Neuronal stem cell (in vitro differentiated cells): ENCODE results near the gene MILR1.

Source experiments
- DNase-seq: peaks from one replicate; pipeline ENCODE4 v3.0.0-alpha.2; 2013; ENCODE audit warnings: low spot score
- H2AFZ ChIP-seq: one replicate; pipeline ENCODE4 v1.6.1; 2013; ENCODE audit warnings: mild to moderate bottlenecking, low read length, inconsistent platforms
- H2AK5ac ChIP-seq: 2 replicates; pipeline ENCODE4 v1.6.1; 2013; ENCODE audit warnings: low read depth, mild to moderate bottlenecking, inconsistent platforms, low read length, moderate library complexity, mixed read lengths
- H2BK120ac ChIP-seq: 2 replicates; pipeline ENCODE4 v1.6.1; 2013; ENCODE audit warnings: low read depth, mild to moderate bottlenecking, inconsistent platforms, low read length, moderate library complexity, mixed read lengths
- H2BK12ac ChIP-seq: one replicate; pipeline ENCODE4 v1.6.1; 2013; ENCODE audit warnings: low read length, inconsistent platforms
- H2BK15ac ChIP-seq: 2 replicates; pipeline ENCODE4 v1.6.1; 2013; ENCODE audit warnings: mild to moderate bottlenecking, low read length, inconsistent platforms, mixed read lengths
- H2BK5ac ChIP-seq: one replicate; pipeline ENCODE4 v1.6.1; 2013; ENCODE audit warnings: inconsistent platforms, mild to moderate bottlenecking, low read length, moderate library complexity
- H3K14ac ChIP-seq: one replicate; pipeline ENCODE4 v1.6.1; 2013; ENCODE audit warnings: low read length, inconsistent platforms
- H3K18ac ChIP-seq: 2 replicates; pipeline ENCODE4 v1.6.1; 2013; ENCODE audit warnings: low read length, inconsistent platforms
- H3K23ac ChIP-seq: 2 replicates; pipeline ENCODE4 v1.6.1; 2013; ENCODE audit warnings: low read depth, mild to moderate bottlenecking, mixed read lengths, low read length, inconsistent platforms; ENCODE audit not compliant: poor library complexity
- H3K27ac ChIP-seq: replicated peaks from 3 replicates; pipeline ENCODE4 v1.5.1; 2013; ENCODE audit warnings: low read length, inconsistent platforms
- H3K27me3 ChIP-seq, 3 experiments: 2 replicates each; pipeline ENCODE4 v1.6.1; 2013; ENCODE audit warnings: low read length in 3 of 3, mild to moderate bottlenecking in 2 of 3, inconsistent platforms in 1 of 3, low read depth in 1 of 3, mixed read lengths in 1 of 3, moderate library complexity in 1 of 3; ENCODE audit not compliant: control insufficient read depth in 3 of 3, insufficient read depth in 3 of 3
- H3K36me3 ChIP-seq, 2 donors: replicated peaks in 1 of 2; 2 replicates each; pipeline ENCODE4 v1.6.1; 2013; ENCODE audit warnings: low read length in 2 of 2; ENCODE audit not compliant: control insufficient read depth in 2 of 2, insufficient read depth in 2 of 2
- H3K4ac ChIP-seq: 2 replicates; pipeline ENCODE4 v1.6.1; 2013; ENCODE audit warnings: inconsistent platforms, mild to moderate bottlenecking, low read length, moderate library complexity
- H3K4me1 ChIP-seq, 2 donors: 1 replicate in 1 of 2; 2 replicates in 1 of 2; pipeline ENCODE4 v1.6.1; 2013; ENCODE audit warnings: low read length in 2 of 2, low read depth in 1 of 2; ENCODE audit not compliant: control insufficient read depth in 2 of 2, insufficient read depth in 1 of 2
- H3K4me2 ChIP-seq: one replicate; pipeline ENCODE4 v1.6.1; 2013; ENCODE audit warnings: mild to moderate bottlenecking, low read length, inconsistent platforms; ENCODE audit not compliant: insufficient read depth, poor library complexity, severe bottlenecking
- H3K4me3 ChIP-seq, 2 donors: 2 replicates each; pipeline ENCODE4 v1.5.1; 2013; ENCODE audit warnings: low read length in 2 of 2, mild to moderate bottlenecking in 2 of 2, inconsistent platforms in 1 of 2, moderate library complexity in 1 of 2
- H3K79me1 ChIP-seq: one replicate; pipeline ENCODE4 v1.6.1; 2013; ENCODE audit warnings: low read depth, mild to moderate bottlenecking, inconsistent platforms, low read length, moderate library complexity
- H3K9ac ChIP-seq: one replicate; pipeline ENCODE4 v1.6.1; 2013; ENCODE audit warnings: mild to moderate bottlenecking, low read depth, low read length, inconsistent platforms; ENCODE audit not compliant: poor library complexity
- H3K9me3 ChIP-seq, 2 donors: replicated peaks in 1 of 2; 2 replicates each; pipeline versions ENCODE3 to v1.6.1; 2013; ENCODE audit warnings: low read length in 2 of 2, mild to moderate bottlenecking in 2 of 2, inconsistent platforms in 1 of 2, low read depth in 1 of 2, mixed read lengths in 1 of 2, moderate library complexity in 1 of 2; ENCODE audit not compliant: control insufficient read depth in 2 of 2, insufficient read depth in 1 of 2
- H4K8ac ChIP-seq: one replicate; pipeline ENCODE4 v1.6.1; 2013; ENCODE audit warnings: low read depth, mild to moderate bottlenecking, inconsistent platforms, low read length, moderate library complexity
- H4K91ac ChIP-seq: one replicate; pipeline ENCODE4 v1.6.1; 2013; ENCODE audit warnings: low read length, low read depth, mild to moderate bottlenecking, inconsistent platforms; ENCODE audit not compliant: poor library complexity
- WGBS, 2 donors: extraction: QIAGEN DNeasy Blood & Tissue Kit; methylation state at CpG; one replicate each; pipeline ENCODE4 v1.1.7; 2013; ENCODE audit warnings: missing lambda C conversion rate in 2 of 2, mixed read lengths in 1 of 2; ENCODE audit not compliant: insufficient read length in 2 of 2, insufficient replicate concordance in 1 of 2; ENCODE audit errors: extremely low coverage in 2 of 2; 5-methylcytosine and 5-hydroxymethylcytosine counted together

MILR1 gene

DNA sequence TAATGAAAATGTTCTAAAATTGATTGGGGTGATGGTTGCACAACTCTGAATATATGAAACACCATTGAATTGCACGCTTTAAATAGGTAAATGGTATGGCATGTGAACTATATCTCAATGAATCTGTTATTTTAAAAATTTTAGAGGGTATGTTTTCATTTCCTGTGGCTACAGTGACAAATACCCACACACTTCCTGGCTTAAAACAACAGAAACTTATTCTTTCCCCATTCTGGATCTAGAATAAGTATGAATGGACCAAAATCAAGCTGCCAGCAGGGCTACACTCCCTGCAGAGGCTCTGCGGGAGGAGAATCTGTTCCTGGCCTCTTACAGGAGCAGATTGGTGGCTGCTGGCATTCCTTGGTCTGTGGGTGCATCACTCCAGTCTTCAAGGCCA lies 47.0 kb upstream of the MILR1 start:
- DNase-seq: no peak
- WGBS, 2 donors: no CpG with 5 or more reads among the region's 2 CpGs
- H2BK120ac ChIP-seq: no peak overlapping the region
- no peak overlapping the region for H3K9ac ChIP-seq
- H3K27me3 ChIP-seq: no peaks in the 10 kb centered on the region
- H2BK15ac ChIP-seq: no peak overlapping the region
- no peak overlapping the region for H4K91ac ChIP-seq
- no peak overlapping the region for H2BK5ac ChIP-seq
- H2AK5ac ChIP-seq: no peak overlapping the region
- H3K4me1 ChIP-seq: no peaks in the 10 kb centered on the region
- no peaks in the 10 kb centered on the region for H3K36me3 ChIP-seq
- no peak overlapping the region for H3K14ac ChIP-seq
- no peak overlapping the region for H3K4me3 ChIP-seq
- H3K4me2 ChIP-seq: no peak overlapping the region
- H3K23ac ChIP-seq: no peak overlapping the region
- no peak overlapping the region for H3K27ac ChIP-seq
- H3K18ac ChIP-seq: no peak overlapping the region
- no peak overlapping the region for H2AFZ ChIP-seq
- H4K8ac ChIP-seq: no peak overlapping the region
- H2BK12ac ChIP-seq: no peak overlapping the region
- H3K9me3 ChIP-seq: peaks cover 0 to 4% of the 10 kb centered on the region in 2 donors
- H3K4ac ChIP-seq: no peak overlapping the region
- no peaks in the 10 kb centered on the region for H3K79me1 ChIP-seq

DNA sequence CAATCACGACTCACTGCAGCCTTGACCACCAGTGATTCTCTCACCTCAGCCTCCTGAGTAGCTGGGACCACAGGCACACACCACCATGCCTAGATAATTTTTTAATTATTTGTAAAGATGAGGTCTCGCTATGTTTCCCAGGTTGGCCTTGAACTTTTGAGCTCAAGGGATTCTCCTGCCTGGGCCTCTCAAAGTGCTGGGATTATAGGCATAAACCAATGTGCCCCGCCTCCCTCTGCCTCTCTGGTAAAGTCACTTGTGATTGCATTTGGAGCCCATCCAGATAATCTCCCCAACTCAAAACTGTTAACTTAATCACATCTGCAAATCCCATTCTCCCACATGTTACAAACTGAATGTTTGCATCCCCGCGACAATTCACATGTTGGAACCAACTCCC lies 46.4 kb upstream of the MILR1 start:
- no peak overlapping the region for H3K23ac ChIP-seq
- H2BK120ac ChIP-seq: no peak overlapping the region
- H2BK15ac ChIP-seq: no peak overlapping the region
- H3K4me1 ChIP-seq: no peaks in the 10 kb centered on the region
- H3K27me3 ChIP-seq: no peaks in the 10 kb centered on the region
- no peaks in the 10 kb centered on the region for H3K36me3 ChIP-seq
- peaks cover 0 to 6% of the 10 kb centered on the region in 2 donors for H3K9me3 ChIP-seq
- H2BK5ac ChIP-seq: no peak overlapping the region
- WGBS, 2 donors: no CpG with 5 or more reads among the region's 5 CpGs
- H4K8ac ChIP-seq: no peak overlapping the region
- H2BK12ac ChIP-seq: no peak overlapping the region
- H3K9ac ChIP-seq: no peak overlapping the region
- no peak overlapping the region for H3K4ac ChIP-seq
- H4K91ac ChIP-seq: no peak overlapping the region
- no peak overlapping the region for H2AFZ ChIP-seq
- peak overlapping the region; percentile 69 for H2AK5ac ChIP-seq
- H3K4me2 ChIP-seq: no peak overlapping the region
- no peak overlapping the region for H3K27ac ChIP-seq
- no peak overlapping the region for H3K18ac ChIP-seq
- H3K14ac ChIP-seq: no peak overlapping the region
- DNase-seq: no peak
- no peak overlapping the region for H3K4me3 ChIP-seq
- H3K79me1 ChIP-seq: no peaks in the 10 kb centered on the region

GRCh38 chr17:64403881-64404460 lies 44.9 kb upstream of the MILR1 start:
- H2BK5ac ChIP-seq: no peak overlapping the region
- H3K4me3 ChIP-seq: peak overlapping the region in 1 of 2 donors; percentile 14
- no peak overlapping the region for H2AK5ac ChIP-seq
- H3K4me2 ChIP-seq: no peak overlapping the region
- no peak for DNase-seq
- WGBS, 2 donors: no CpG with 5 or more reads among the region's 6 CpGs
- H3K23ac ChIP-seq: peak overlapping the region; percentile 83
- H3K36me3 ChIP-seq: no peaks in the 10 kb centered on the region
- H3K79me1 ChIP-seq: no peaks in the 10 kb centered on the region
- no peak overlapping the region for H3K9ac ChIP-seq
- H3K4ac ChIP-seq: no peak overlapping the region
- H2BK15ac ChIP-seq: peak overlapping the region; percentile 64
- H4K8ac ChIP-seq: no peak overlapping the region
- H2BK120ac ChIP-seq: no peak overlapping the region
- H3K27ac ChIP-seq: no peak overlapping the region
- H3K9me3 ChIP-seq: peaks cover 0 to 6% of the 10 kb centered on the region in 2 donors
- H2BK12ac ChIP-seq: no peak overlapping the region
- peak overlapping the region; percentile 63 for H3K18ac ChIP-seq
- H3K27me3 ChIP-seq: no peaks in the 10 kb centered on the region
- H3K14ac ChIP-seq: peak overlapping the region; percentile 87
- H3K4me1 ChIP-seq: no peaks in the 10 kb centered on the region
- H2AFZ ChIP-seq: no peak overlapping the region
- H4K91ac ChIP-seq: no peak overlapping the region

DNA sequence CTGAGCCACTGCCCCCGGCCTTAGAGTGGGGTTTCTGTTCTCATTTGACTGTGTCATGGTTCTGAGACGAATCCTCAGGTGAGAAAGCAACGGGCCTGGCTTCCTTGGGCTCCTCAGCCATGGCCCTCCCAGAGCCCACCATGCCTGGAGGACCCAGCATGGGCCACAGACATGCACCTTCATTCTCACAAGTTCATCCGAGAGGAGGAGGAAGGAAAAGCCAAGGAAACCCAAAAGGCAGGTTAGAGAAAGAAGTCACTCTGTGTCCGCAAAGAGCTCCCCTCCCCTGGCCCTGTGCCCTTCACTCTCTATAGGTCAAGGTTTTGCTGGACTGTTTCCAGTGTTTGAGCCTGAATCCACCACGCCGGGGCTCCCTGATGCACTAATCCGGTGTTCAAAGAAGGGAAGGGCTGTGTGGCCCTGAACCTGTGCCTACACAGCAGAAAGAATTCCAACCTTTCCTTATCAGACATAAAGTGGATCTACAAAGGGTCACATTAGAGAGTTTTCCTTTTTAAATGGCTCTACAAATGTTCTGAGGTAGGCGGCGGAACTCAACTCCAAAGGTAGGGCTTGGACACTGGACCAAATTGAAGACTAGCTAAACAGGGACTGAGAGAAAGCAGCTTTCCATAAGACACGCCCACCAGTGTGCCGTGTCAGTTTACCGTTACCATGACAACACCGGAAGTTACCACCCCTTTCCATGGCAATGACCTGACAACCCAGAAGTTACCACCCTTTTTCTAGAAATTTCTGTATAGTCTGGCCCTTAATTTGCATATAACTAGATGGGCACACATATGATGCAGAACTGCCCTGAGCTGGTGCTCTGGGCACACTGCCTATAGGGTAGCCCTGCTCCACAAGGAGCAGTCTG lies 42.4 kb upstream of the MILR1 start:
- no peak overlapping the region for H3K4ac ChIP-seq
- no peak overlapping the region for H2BK5ac ChIP-seq
- H3K18ac ChIP-seq: no peak overlapping the region
- H3K4me2 ChIP-seq: no peak overlapping the region
- H3K4me3 ChIP-seq: no peak overlapping the region
- no peak overlapping the region for H3K14ac ChIP-seq
- H2AK5ac ChIP-seq: peak overlapping the region; percentile 47
- H3K9me3 ChIP-seq: peaks cover 0 to 6% of the 10 kb centered on the region in 2 donors
- no peak overlapping the region for H3K9ac ChIP-seq
- no peak overlapping the region for H2BK12ac ChIP-seq
- no peak overlapping the region for H2BK120ac ChIP-seq
- no peaks in the 10 kb centered on the region for H3K27me3 ChIP-seq
- DNase-seq: no peak
- H4K91ac ChIP-seq: no peak overlapping the region
- no peak overlapping the region for H3K23ac ChIP-seq
- H2BK15ac ChIP-seq: no peak overlapping the region
- no peaks in the 10 kb centered on the region for H3K36me3 ChIP-seq
- no peak overlapping the region for H4K8ac ChIP-seq
- H3K4me1 ChIP-seq: peaks cover 0 to 8% of the 10 kb centered on the region in 2 donors
- no peak overlapping the region for H3K27ac ChIP-seq
- no CpG with 5 or more reads among the region's 14 CpGs for WGBS, 2 donors
- H3K79me1 ChIP-seq: no peaks in the 10 kb centered on the region
- peak overlapping the region; percentile 17 for H2AFZ ChIP-seq
